Endothelial cell of umbilical vein (primary cell): ENCODE results near the gene TMEM107. TPM values are rescaled to one million over a fixed set of nuclear protein-coding genes. Genes with fewer than 3 reads are reported as not detected.

Experiments
- BruUV-seq: library from RNA; stranded (reverse); fragments of 400-500 nt; replicated peaks from 2 replicates; lab custom pipeline; 2021; lab: Mats Ljungman, UMichigan
- CTCF ChIA-PET: fragments of 300-600, 350-600 bp; sonication (Branson Sonifier 250); formaldehyde crosslinking; loops from one replicate; lab custom pipeline; 2021; ENCODE audit warnings: antibody characterized with exemption, inconsistent platforms; lab: Charles Lee
- POLR2A ChIA-PET: fragments of 300-600, 350-600 bp; sonication (Branson Sonifier 250); formaldehyde crosslinking; loops from one replicate; lab custom pipeline; 2021; ENCODE audit warnings: antibody characterized with exemption, inconsistent platforms; lab: Charles Lee
- DNase-seq: peaks from one replicate; pipeline ENCODE4 v3.0.0-alpha.2; 2011; ENCODE audit warnings: low read depth, low spot score
- FAIRE-seq: peaks from 2 replicates; lab custom pipeline; 2011; peaks lifted over from hg19 to GRCh38; lab: Jason Lieb, UNC
- H2AFZ ChIP-seq: 2 replicates; pipeline ENCODE4 v1.6.0; 2012; ENCODE audit warnings: low read depth, low read length, control low read depth, inconsistent platforms
- H3K27ac ChIP-seq: 2 replicates; pipeline ENCODE4 v1.5.1; 2011; ENCODE audit warnings: low read depth, mild to moderate bottlenecking, control low read depth, low read length, moderate library complexity; ENCODE audit not compliant: insufficient read depth
- H3K27me3 ChIP-seq, 2 experiments: 2 replicates each; pipeline versions ENCODE4 v1.6.0 to v1.6.1; 2011; ENCODE audit warnings: low read length in 2 of 2, mixed read lengths in 1 of 2; ENCODE audit not compliant: control insufficient read depth in 2 of 2, insufficient read depth in 2 of 2
- H3K36me3 ChIP-seq, 2 experiments: 2 replicates in 1 of 2; 3 replicates in 1 of 2; pipeline ENCODE4 v1.5.1; 2011; ENCODE audit warnings: low read length in 2 of 2, mild to moderate bottlenecking in 1 of 2, moderate library complexity in 1 of 2; ENCODE audit not compliant: control insufficient read depth in 2 of 2, insufficient read depth in 2 of 2; ENCODE audit errors: extremely low read depth in 1 of 2
- H3K4me1 ChIP-seq: 3 replicates; pipeline ENCODE4 v1.5.1; 2011; ENCODE audit warnings: mild to moderate bottlenecking, low read length; ENCODE audit not compliant: control insufficient read depth, insufficient read depth; ENCODE audit errors: extremely low read depth
- H3K4me2 ChIP-seq: 2 replicates; pipeline ENCODE4 v1.6.1; 2011; ENCODE audit warnings: low read length, control low read depth, mixed read lengths; ENCODE audit not compliant: insufficient read depth
- H3K4me3 ChIP-seq, 3 experiments: fragments of 200-600 bp in 1 of 3; sonication (generic), shearing (Covaris generic) in 1 of 3; replicated peaks in 1 of 3; 2 replicates each; pipeline ENCODE4 v1.5.1; 2011 to 2016; ENCODE audit warnings: control low read depth in 3 of 3, low read length in 3 of 3, mild to moderate bottlenecking in 2 of 3, inconsistent platforms in 1 of 3, low read depth in 1 of 3, moderate library complexity in 1 of 3; ENCODE audit not compliant: insufficient read depth in 1 of 3
- H3K79me2 ChIP-seq: 2 replicates; pipeline ENCODE4 v1.6.0; 2012; ENCODE audit warnings: low read length, inconsistent platforms; ENCODE audit not compliant: control insufficient read depth, insufficient read depth
- H3K9ac ChIP-seq: replicated peaks from 2 replicates; pipeline ENCODE3; 2011; ENCODE audit warnings: low read length, control low read depth; ENCODE audit not compliant: insufficient read depth; ENCODE audit errors: extremely low read depth
- H3K9me1 ChIP-seq: replicated peaks from 3 replicates; pipeline ENCODE4 v1.6.0; 2011; ENCODE audit warnings: mild to moderate bottlenecking, low read length; ENCODE audit not compliant: control insufficient read depth, insufficient read depth; ENCODE audit errors: extremely low read depth
- H3K9me3 ChIP-seq: replicated peaks from 2 replicates; pipeline ENCODE4 v1.5.1; 2012; ENCODE audit warnings: low read length, inconsistent platforms; ENCODE audit not compliant: control insufficient read depth, insufficient read depth
- H4K20me1 ChIP-seq: replicated peaks from 2 replicates; pipeline ENCODE3; 2011; ENCODE audit warnings: mild to moderate bottlenecking, low read length; ENCODE audit not compliant: control insufficient read depth, insufficient read depth; ENCODE audit errors: extremely low read depth
- CTCF ChIP-seq, 2 donors: IDR thresholded peaks; 1 replicate in 1 of 2; 2 replicates in 1 of 2; pipeline ENCODE4 v1.5.1; 2011; ENCODE audit warnings: low read length in 2 of 2, mild to moderate bottlenecking in 2 of 2, moderate library complexity in 2 of 2, control low read depth in 1 of 2, inconsistent platforms in 1 of 2, low read depth in 1 of 2; ENCODE audit not compliant: insufficient read depth in 1 of 2; ENCODE audit errors: extremely low read depth in 1 of 2
- EZH2 ChIP-seq: IDR thresholded peaks from 2 replicates; pipeline ENCODE4 v1.6.1; 2012; ENCODE audit warnings: borderline replicate concordance, low read depth, mild to moderate bottlenecking, moderate library complexity, low read length, inconsistent platforms; ENCODE audit not compliant: severe bottlenecking
- FOS ChIP-seq: IDR thresholded peaks from 2 replicates; pipeline ENCODE4 v1.6.1; 2011; ENCODE audit warnings: mild to moderate bottlenecking, low read length, moderate library complexity, borderline replicate concordance; ENCODE audit not compliant: insufficient read depth
- GATA2 ChIP-seq: IDR thresholded peaks from 2 replicates; pipeline ENCODE4 v1.7.0; 2011; ENCODE audit warnings: low read depth, mild to moderate bottlenecking, moderate library complexity, mixed read lengths, low read length; ENCODE audit not compliant: insufficient read length, insufficient read depth
- JUN ChIP-seq: IDR thresholded peaks from 2 replicates; pipeline ENCODE4 v1.6.1; 2011; ENCODE audit warnings: borderline replicate concordance, low read depth; ENCODE audit not compliant: insufficient read length, insufficient read depth
- MAX ChIP-seq: IDR thresholded peaks from 2 replicates; pipeline ENCODE4 v1.6.1; 2011; ENCODE audit not compliant: insufficient read depth, insufficient read length
- MYC ChIP-seq: IDR thresholded peaks from one replicate; pipeline ENCODE4 v1.6.1; 2011; ENCODE audit warnings: mild to moderate bottlenecking, low read depth, low read length
- POLR2A ChIP-seq: IDR thresholded peaks from 2 replicates; pipeline ENCODE4 v1.6.1; 2012; ENCODE audit warnings: low read depth, mild to moderate bottlenecking, control low read depth, low read length
- POLR2AphosphoS5 ChIP-seq: IDR thresholded peaks from 2 replicates; pipeline ENCODE4 v1.6.1; 2012; ENCODE audit warnings: low read depth, mild to moderate bottlenecking, control low read depth, low read length, moderate library complexity; ENCODE audit not compliant: insufficient read depth
- dilution Hi-C: fragments of 300-500 bp; cut with MboI; formaldehyde crosslinking; loops from one replicate; pipeline ENCODE4 v1.15.0; 2019; ENCODE audit warnings: low sequenced_read_pairs; ENCODE audit not compliant: extremely low pct_ligation_motif_present
- intact Hi-C: fragments of 100-400 bp; cut with micrococcal nuclease; formaldehyde crosslinking; loops from one replicate; pipeline ENCODE4 v1.10.0; 2022
- polyA plus RNA-seq, 4 experiments: library from polyadenylated mRNA; depleted of rRNA in 3 of 4; stranded (reverse) in 3 of 4; unstranded in 1 of 4; fragments of >200 nt; gene quantifications; 2 replicates each; pipeline versions ENCODE4 v1.2.1 to v1.2.3, GENCODE V29; 2011 to 2012; ENCODE audit warnings: missing spikeins in 1 of 4
- total RNA-seq: library from RNA; stranded (reverse); gene quantifications from 2 replicates; pipeline ENCODE4 v1.2.3, GENCODE V29; 2021

TMEM107 gene
- total and polyA plus RNA-seq, 2 donors (not counting 3 experiments of a cell fraction or from before 2014, with no cell fraction given): 20.4 to 31.6 TPM

- Histone ChIP-seq H4K20me1 (no peaks in the 10 kb centered on the region), H3K9me3 (no peaks in the 10 kb centered on the region), H3K79me2 (peaks cover 33% of the 10 kb centered on the region), H3K4me2 (no peak overlapping the region), H3K9me1 (no peaks in the 10 kb centered on the region), H3K36me3 (peaks cover 3 to 7% of the 10 kb centered on the region in 2 experiments), H2AFZ (no peak overlapping the region), H3K4me3 (no peak overlapping the region), H3K9ac (no peak overlapping the region), H3K4me1 (peaks cover 13% of the 10 kb centered on the region), H3K27me3 (no peaks in the 10 kb centered on the region), H3K27ac (no peak overlapping the region)
- CTCF ChIA-PET: no interaction called here
- no TSS peak for BruUV-seq
- POLR2A ChIA-PET: no interaction called here
- no peak for FAIRE-seq
- intact Hi-C loops: no loop called here
- no peak for DNase-seq
- dilution Hi-C loops: no loop called here
- TF ChIP-seq GATA2: no peak
- TF ChIP-seq CTCF (IDR thresholded peaks at IDR 0.05; ENCODE audit: extremely low read depth in 1 of 2, insufficient read depth in 1 of 2, low read depth in 1 of 2, low read length in 2 of 2): no peak
- no peak for TF ChIP-seq FOS
- TF ChIP-seq JUN: no peak
- TF ChIP-seq POLR2A: no peak
- TF ChIP-seq EZH2: no peak
- no peak for TF ChIP-seq POLR2AphosphoS5
- no peak for TF ChIP-seq MYC
- no peak for TF ChIP-seq MAX
Observed at GRCh38 chr17:8206536-8206935, 30.4 kb upstream of the TMEM107 start.
